GM12878 (cell line): Measurements from ENCODE around the gene TTF2.

Experiments used
- HDGF ChIP-seq: fragments of 450-650 bp; IDR thresholded peaks from 2 replicates; pipeline ENCODE4 v1.6.1; 2016; ENCODE audit warnings: antibody characterized with exemption
- MEF2A ChIP-seq: IDR thresholded peaks from 2 replicates; pipeline ENCODE4 v1.6.1; 2011; ENCODE audit warnings: low read depth, mild to moderate bottlenecking, low read length, moderate library complexity; ENCODE audit not compliant: insufficient read depth
- NRF1 ChIP-seq: conservative IDR thresholded peaks from 2 replicates; pipeline ENCODE4 v1.6.1; 2011; ENCODE audit warnings: mild to moderate bottlenecking, low read depth, low read length, improper control_type of control experiment
- SREBF1 ChIP-seq: IDR thresholded peaks from 2 replicates; pipeline ENCODE4 v1.6.1; 2012; ENCODE audit warnings: mild to moderate bottlenecking, low read length
- ZNF274 ChIP-seq: IDR thresholded peaks from one replicate; pipeline ENCODE4 v1.8.0; 2011; ENCODE audit not compliant: insufficient read length, insufficient read depth
- TF ChIP-seq, protein P1 (sequence below), 3 experiments: IDR thresholded peaks in 2 of 3; conservative IDR thresholded peaks in 1 of 3; 2 replicates each; pipeline ENCODE4 v1.5.1; 2011; ENCODE audit warnings: low read depth in 3 of 3, low read length in 3 of 3, mild to moderate bottlenecking in 3 of 3, control low read depth in 2 of 3, moderate library complexity in 2 of 3, inconsistent platforms in 1 of 3, mixed read lengths in 1 of 3; ENCODE audit not compliant: control insufficient read depth in 2 of 3, insufficient read depth in 1 of 3; ENCODE audit errors: extremely low read depth in 1 of 3
- TF ChIP-seq, protein P2 (sequence below): fragments of 450-650 bp; IDR thresholded peaks from 2 replicates; pipeline ENCODE4 v1.6.1; 2017; ENCODE audit warnings: mild to moderate bottlenecking
- TF ChIP-seq, protein P3 (sequence below): fragments of 450-650 bp; formaldehyde crosslinking; IDR thresholded peaks from 2 replicates; pipeline ENCODE4 v1.4.0; 2022; ENCODE audit warnings: mild to moderate bottlenecking, moderate library complexity
- TF ChIP-seq, protein P4 (sequence below): IDR thresholded peaks from 2 replicates; pipeline ENCODE4 v1.6.1; 2011; ENCODE audit warnings: low read depth, mild to moderate bottlenecking, low read length, moderate library complexity, borderline replicate concordance; ENCODE audit errors: extremely low read depth

DNA sequence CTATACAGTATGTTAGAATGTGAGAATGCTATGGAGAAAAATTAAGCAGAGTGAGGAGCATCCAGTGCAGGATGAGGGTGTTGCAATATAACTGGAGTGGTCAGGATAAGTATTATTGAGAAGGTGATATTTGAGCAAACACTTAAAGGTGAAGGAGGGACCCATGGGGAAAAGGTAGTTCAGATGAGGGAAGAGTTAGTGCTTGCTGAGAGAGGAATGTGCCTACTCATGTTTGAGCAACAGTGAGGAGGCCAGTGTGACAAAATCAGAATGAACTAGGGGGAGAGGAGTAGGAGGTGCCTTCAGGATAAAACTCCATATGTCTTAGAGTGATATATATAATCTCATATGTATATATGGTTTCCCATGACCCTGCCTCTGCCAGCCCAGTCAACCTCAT is 67.7 kb downstream of the TTF2 start:
- TF ChIP-seq, protein P1, sequence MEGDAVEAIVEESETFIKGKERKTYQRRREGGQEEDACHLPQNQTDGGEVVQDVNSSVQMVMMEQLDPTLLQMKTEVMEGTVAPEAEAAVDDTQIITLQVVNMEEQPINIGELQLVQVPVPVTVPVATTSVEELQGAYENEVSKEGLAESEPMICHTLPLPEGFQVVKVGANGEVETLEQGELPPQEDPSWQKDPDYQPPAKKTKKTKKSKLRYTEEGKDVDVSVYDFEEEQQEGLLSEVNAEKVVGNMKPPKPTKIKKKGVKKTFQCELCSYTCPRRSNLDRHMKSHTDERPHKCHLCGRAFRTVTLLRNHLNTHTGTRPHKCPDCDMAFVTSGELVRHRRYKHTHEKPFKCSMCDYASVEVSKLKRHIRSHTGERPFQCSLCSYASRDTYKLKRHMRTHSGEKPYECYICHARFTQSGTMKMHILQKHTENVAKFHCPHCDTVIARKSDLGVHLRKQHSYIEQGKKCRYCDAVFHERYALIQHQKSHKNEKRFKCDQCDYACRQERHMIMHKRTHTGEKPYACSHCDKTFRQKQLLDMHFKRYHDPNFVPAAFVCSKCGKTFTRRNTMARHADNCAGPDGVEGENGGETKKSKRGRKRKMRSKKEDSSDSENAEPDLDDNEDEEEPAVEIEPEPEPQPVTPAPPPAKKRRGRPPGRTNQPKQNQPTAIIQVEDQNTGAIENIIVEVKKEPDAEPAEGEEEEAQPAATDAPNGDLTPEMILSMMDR (IDR thresholded peaks at IDR 0.05 in 2 of 3, conservative IDR thresholded peaks at IDR 0.05 in 1 of 3; ENCODE audit: control insufficient read depth in 2 of 3, extremely low read depth in 1 of 3, insufficient read depth in 1 of 3, low read depth in 3 of 3, low read length in 3 of 3): no peak
- TF ChIP-seq, protein P2, sequence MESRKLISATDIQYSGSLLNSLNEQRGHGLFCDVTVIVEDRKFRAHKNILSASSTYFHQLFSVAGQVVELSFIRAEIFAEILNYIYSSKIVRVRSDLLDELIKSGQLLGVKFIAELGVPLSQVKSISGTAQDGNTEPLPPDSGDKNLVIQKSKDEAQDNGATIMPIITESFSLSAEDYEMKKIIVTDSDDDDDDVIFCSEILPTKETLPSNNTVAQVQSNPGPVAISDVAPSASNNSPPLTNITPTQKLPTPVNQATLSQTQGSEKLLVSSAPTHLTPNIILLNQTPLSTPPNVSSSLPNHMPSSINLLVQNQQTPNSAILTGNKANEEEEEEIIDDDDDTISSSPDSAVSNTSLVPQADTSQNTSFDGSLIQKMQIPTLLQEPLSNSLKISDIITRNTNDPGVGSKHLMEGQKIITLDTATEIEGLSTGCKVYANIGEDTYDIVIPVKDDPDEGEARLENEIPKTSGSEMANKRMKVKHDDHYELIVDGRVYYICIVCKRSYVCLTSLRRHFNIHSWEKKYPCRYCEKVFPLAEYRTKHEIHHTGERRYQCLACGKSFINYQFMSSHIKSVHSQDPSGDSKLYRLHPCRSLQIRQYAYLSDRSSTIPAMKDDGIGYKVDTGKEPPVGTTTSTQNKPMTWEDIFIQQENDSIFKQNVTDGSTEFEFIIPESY: no peak
- no peak for TF ChIP-seq ZNF274
- TF ChIP-seq, protein P3, sequence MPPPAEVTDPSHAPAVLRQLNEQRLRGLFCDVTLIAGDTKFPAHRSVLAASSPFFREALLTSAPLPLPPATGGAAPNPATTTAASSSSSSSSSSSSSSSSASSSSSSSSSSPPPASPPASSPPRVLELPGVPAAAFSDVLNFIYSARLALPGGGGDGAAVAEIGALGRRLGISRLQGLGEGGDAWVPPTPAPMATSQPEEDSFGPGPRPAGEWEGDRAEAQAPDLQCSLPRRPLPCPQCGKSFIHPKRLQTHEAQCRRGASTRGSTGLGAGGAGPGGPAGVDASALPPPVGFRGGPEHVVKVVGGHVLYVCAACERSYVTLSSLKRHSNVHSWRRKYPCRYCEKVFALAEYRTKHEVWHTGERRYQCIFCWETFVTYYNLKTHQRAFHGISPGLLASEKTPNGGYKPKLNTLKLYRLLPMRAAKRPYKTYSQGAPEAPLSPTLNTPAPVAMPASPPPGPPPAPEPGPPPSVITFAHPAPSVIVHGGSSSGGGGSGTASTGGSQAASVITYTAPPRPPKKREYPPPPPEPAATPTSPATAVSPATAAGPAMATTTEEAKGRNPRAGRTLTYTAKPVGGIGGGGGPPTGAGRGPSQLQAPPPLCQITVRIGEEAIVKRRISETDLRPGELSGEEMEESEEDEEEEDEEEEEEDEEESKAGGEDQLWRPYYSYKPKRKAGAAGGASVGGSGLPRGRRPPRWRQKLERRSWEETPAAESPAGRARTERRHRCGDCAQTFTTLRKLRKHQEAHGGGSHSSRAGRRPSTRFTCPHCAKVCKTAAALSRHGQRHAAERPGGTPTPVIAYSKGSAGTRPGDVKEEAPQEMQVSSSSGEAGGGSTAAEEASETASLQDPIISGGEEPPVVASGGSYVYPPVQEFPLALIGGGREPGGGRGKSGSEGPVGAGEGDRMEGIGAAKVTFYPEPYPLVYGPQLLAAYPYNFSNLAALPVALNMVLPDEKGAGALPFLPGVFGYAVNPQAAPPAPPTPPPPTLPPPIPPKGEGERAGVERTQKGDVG (CRISPR knock-in tag): no peak
- TF ChIP-seq HDGF: no peak
- no peak for TF ChIP-seq MEF2A
- no peak for TF ChIP-seq SREBF1
- TF ChIP-seq, protein P4, sequence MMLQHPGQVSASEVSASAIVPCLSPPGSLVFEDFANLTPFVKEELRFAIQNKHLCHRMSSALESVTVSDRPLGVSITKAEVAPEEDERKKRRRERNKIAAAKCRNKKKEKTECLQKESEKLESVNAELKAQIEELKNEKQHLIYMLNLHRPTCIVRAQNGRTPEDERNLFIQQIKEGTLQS: no peak
- TF ChIP-seq NRF1: no peak
